ENCODE measurements around the gene DDO.
"Not testable (repeated sequence)": the region's sequence is repeated elsewhere in the genome, so short reads cannot be mapped to it uniquely, and the experiment has no call there.

DDO gene

DNA sequence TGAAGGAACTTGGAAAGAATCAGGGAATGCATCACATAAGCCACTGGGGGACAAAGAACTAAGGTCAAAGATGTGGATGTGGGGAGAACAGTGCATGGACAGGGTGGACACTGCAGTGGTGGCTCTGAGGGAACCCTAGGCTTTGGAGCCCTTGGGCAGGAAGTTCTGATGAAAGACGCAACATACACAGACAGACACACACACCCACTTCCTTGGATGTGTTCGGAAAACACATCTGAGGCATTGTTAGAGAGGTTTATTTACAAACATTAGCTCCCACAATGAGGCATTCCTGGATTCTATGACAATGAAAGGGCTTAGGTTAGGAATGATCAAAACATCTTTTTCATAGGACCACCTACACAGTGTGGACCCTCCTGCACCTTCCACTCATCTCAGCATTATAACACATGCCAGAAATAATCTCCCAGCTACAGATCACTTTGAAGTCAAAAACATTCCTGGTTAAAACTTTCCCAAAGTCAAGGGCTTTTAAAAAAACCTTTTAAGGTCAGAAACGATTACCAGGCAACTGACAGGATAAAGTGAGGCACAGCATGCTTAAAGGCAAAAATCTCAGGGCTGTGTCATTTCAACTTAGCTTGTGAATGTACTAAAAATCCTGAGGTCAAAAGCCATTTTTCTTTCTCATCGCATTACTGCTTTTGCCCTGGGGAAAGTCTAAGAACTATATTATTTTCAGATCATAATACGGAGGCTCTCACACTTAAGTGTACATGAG, 50.8 kb downstream of the DDO start:
- DNase-seq = no peak

DNA sequence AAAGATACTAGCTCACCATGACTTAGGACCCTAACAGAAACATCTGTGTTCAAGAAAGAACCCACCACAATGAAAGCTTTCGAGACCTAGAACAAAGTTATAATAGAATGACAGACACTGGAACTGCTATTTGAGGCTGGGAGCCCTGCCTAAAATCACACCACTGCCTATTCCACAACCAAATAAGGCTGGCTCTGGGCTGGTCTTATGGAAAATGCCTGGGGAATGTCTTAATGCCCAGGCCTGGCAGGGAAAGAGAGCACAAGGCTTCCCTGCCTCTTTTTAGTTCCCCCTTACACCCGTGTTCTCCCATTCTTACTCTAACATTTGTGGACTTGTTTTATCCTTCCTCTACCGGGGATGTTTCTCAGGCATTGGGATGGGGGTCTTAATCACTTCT, 51.6 kb downstream of the DDO start:
- DNase-seq = no peak

DNA sequence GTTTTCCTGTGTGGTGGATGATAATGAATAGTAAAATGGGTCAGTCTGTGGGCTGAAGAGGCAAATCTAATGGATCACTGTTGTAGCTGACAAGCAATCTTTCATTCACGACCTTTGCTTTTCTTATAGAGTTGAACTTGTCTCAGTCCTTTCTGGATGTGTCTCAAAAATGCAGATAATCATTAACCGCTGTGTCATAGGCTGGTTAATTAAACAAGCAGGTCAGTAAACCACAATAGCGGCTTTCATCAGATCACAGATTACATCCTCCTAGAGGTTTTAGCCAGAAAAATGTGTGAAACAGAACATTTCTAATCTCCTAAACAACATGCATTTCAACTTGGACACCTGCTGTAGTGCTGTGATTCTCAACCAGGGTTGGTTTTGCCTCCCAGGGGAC, 54.7 kb downstream of the DDO start:
- no peak for DNase-seq

DNA sequence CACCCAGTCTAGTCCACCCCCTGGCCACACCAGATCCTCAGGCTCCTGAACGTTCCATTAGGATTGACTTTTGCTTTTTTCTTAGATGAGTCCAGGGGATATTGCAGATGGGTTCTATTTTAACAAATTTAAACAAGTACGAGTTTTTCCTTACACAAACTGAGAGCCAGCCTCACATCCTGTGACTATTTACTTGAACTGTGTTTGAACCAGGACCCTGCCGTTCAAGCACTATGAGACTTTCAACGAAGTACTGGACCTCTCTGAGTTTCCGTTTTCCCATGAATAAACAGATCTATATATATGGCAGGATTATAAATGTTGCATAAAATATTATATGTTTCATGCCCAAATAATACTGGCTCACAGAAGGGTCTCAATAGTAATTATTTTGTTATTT, 55.8 kb downstream of the DDO start:
- no peak for DNase-seq

DNA sequence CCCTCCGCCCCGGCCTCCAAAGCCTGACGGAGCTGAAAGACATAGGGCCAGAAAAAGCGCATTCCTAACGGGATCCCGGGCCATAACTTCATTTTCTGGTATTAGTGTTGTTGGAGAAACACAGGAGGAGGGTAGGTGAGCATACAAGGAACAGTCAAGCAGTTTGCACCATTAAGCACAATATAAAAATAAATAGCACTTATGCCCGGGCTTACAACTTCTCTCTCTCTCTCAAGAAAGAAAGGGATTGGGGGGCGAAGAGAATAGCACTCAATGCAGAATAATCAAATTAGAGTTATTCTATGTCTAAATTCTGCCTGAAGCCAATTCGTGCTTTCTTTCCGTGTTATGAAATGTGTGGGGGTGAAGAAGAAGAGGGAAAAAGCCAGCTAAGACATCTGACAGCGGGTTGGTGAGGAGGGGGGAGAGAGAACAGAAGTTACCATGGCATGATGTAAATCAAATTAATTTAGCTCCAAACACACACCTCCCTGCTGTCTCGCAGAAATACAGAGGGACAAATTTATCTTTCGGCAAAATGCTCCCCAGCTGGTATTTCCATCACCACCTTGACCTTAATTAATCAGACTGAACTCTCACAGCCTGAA, 56.7 kb downstream of the DDO start:
- DNase-seq = no peak

DNA sequence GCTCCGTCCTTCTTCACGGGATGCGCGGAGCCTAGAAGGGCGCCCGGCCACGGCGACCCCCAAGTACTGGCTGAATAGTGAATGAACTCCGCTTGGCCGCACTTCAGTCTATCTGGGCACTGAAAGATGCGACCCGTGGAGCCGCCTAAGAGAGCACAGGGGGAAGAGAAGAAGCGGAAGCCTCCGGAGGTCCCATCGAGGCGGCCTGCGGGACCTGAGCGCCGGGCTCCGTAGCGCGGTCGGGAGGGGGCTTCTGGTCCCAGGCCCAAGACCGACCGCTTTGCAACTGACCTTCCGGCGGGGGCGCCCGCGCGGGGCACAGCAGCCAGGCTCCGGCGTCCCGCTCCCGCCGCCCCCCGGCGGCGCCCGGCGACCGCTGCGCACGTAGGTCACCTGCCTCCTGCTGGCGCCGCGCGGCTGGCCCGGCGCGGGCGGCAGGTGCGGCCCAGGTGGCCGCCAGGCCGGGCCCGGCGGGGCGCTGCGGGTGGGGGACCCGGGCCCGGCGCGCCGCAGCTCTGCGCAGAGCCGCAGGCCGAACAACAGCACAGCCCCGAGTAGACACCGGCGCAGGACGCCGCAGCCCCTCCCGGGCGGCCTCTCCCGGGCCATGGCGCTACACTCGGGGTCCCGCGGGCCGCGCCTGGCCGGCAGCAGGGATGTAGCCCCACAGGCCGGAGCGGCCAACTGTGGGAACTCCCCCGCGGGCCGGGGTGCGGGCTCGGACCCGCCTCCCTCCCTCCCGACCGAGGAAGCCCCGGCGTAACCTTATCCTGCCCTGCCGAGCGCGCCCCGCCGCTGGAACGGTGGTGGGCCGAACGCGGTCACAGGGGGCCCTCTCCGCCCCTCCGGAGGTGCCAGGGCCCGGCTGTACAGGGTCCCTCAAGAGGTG, 57.5 kb downstream of the DDO start, which contains the start of gene METTL24:
TSS of gene METTL24 (minus strand) at position 686 of the 889 bp plus-strand sequence. CDS start at position 609, 77 bp downstream.
- DNase-seq = no peak

DNA sequence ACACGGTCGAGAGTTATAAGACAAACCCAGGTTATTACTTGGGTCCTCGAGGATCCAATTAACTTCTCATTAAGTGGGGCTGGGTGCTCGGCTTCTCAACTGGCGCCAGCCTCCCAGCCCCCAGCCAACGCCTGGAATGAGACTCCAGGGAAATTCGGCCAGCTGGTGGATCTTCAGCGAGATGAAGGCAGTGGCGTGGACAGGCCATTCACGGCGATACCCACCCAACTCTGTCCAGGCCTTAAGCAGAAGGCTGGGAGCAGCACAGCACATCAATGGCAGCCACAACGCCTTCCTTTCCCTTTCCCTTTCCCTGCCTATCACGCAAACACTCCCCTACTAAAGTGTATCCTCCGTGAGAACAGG, 58.1 kb downstream of the DDO start:
- no peak for DNase-seq

DNA sequence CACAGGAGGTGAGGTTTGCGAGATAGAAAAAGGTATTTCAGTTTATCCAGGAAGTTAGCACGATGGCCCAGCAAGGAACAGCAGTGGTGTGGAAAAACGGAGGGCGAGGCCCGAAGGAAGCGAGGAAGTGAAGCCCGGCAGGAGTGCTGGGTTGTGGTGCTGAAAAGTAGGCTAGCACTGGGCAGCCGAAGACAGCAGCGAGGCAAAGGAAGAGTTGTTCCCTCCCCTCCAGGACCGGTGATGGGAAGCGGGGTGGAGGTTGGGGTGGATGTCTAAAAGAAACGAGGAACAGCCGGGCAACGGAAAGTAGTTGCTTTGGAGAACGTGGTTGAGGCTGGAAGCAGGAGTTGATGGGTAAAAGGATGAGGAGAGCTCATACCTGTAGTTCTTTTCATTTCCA, 58.6 kb downstream of the DDO start:
- no peak for DNase-seq

DNA sequence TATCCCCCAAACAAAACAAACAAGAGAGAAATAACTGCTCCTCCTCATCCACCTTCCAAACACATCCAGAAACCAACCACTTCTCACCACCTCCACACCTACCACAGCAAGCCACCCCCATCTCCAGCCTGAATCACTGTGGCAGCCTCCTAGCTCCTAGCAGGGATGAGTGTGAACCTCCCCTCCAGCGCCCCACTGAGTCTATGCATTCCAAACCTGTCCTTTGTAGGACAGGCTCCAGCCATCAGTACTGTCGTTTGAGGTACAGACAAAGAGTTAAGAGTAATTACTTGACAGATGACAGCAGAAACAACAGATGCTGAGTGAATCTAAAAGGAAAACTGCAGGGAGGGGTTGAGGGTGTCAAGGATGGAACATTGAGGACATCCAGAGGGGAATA, 59.6 kb downstream of the DDO start:
- DNase-seq = no peak

DNA sequence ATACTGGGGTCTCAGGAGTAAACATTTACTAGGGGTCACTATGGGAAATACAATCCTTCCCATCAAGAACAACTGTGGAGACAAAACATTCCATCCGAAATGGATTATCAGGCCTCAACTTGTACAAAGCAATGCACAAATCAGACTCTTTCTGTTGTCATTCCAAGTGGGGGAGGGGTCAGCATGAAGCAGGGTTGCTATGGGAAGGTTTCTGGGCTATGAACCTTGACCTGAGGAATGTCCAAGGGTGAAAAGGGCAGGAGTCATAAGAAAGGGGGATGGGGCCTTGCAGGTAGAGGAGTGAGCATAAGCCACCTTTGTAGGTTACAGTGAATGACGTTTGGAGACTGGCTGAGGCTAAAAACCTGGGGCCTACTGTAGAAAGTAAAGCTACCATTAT, 60.4 kb downstream of the DDO start:
- no peak for DNase-seq

DNA sequence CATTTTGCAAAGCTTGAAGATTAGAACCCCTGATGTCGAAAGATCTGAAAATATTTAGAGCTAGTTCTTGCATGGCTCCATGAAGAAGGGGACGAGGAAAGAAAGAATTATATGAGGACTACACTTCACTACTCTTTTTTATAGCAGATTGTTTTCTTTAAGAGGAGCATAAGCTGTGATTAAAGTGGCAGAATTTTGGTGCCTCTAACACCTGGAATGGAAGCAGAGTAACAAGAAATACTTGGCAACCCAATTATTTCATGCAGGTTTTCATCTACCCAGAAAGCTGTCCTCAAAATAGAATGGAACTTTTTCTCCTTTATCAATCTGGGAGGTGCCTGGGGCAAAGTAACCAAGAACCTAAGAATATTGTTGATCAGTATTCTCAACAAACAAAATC, 61.2 kb downstream of the DDO start:
- no peak for DNase-seq

DNA sequence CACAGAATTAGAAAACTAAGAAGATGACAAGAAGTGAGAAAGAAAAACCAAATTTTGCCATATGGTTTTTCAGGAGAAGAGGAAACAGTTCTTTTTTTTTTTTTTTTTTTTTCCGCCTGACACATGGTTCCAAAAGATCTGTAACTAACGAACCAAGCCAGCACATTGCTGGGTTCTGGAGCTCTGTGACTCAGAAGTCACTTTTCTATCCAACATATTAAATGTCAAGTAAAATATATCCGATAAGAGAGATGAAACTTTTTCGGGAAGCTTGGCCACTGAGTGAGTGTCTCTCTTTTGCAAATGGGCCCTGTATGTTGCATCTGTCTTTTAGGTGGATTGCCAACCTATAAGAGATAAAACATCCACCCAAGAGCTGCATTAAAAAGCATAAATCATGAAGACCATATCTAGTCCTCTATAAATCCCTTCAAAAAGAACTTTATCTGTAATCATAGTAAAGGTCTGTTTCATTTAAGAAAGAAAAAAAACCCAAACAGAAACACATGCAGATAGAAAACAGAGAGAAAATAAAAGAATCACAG, 61.8 kb downstream of the DDO start:
- no peak for DNase-seq

DNA sequence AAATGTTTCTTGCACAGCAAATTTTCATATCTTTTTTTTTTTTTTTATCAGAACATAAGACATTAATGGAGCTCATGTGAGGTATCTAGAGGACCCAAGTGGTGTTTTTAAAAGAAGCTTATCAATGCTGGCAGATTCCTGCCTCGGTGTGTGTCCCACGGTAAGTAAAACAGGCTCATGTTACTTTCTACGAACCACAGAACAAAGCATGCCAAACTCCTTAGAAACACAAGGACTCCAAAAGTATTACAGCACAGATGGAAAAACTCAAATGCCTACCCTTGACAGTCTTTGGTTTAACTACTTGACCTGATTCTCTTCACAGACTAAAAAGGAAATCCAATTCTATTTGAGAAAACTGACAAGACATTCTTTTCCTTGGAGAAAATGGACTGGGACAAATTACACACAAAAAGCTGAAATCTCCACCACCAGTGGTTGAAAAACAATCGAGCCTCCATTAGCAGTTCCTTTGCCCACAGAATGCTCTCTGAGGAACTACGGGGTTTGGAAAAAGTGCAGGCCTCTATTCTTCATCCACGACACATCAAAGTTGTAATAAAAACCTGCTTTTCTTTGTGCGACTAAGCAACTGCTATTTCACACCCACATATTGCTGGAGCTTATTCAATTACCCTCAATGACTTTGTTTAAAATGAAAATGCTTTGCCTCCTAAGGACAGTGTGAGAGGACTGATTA, 62.7 kb downstream of the DDO start:
- DNase-seq = no peak

DNA sequence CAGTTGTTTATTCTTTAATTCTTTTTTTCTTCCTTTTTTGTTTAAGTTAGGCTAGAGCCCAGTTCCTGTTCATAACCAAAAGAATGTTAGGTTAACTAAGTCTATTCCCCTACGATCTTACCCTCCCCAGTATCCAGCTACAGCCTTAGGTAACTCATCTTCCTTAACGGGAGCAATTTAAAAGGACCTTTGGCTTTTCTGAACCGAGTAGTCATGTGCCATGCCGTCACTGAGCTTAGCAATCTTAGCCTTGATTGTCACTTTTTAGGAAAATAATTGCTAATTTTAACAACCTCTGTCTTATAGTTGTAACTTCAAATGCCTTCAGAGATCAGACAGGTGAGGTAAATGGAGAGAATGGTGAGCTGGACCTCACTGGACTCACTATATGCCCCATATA, 63.4 kb downstream of the DDO start:
- DNase-seq = no peak

DNA sequence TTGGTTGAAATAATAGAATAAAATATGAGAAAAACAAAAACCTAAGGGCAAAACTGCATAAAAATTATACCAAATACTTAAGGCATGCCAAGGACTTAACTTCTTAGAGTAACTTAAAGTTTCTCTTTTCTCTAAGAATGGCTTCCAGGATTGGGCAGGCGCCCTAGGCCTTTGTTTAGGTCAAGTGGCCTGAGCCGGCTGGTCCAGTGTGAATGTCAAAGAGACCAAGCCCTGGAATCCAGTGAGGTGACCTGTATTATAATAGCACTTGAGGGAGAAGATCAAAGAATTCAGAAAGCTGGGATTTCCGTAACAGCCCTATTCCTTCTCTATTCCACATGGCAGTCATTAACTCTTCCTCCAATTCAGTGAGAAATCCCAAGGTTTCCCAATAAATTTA, 63.8 kb downstream of the DDO start:
- DNase-seq = no peak

DNA sequence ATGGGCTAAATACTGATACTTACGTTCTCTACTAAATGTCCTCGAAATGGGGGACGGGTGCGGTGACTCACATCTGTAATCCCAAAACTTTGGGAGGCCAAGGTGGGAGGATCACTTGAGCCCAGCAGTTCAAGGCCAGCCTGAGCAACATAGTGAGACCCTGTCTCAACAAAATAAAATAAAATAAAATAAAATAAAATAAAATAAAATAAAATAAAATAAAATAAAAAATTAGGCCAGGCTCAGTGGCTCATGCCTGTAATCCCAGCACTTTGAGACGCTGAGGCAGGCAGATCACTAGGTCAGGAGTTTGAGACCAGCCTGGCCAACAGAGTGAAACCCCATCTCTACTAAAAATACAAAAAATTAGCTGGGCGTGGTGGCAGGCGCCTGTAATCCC, 64.8 kb downstream of the DDO start:
- not testable (repeated sequence) for DNase-seq

DNA sequence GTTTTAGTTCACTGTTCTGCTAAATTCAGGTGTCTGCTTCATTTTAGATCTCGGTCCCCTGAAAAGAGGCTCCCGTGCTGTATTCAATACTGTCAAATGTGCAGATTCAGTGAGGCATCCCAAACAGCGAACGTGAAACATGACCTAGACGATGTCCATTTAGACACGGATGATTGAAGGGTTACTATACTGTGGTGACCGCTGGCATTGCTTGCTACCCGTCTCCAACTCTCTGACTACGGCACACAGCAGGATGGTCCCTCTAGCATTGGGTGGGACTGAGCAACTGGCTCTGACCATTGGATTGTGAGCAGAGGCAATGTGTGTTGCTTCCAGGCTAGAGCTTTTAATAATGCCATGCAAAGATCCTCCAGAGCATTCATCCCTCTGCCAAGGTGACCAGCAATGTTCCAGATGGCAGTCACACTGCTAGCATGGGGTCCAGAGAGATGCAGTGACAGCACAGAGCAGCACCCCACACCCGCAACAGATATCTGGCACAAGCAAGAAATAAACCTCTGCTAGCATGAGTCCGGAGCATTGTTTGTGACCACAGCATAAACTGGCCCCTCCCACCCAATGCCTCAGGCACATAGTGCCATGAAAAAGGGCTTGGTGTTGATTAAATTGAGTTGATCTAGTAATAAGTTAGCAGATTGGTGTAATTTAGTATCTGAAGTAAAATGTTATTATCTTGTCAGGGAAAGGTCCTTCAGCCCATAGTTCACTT, 66.2 kb downstream of the DDO start:
- no peak for DNase-seq

DNA sequence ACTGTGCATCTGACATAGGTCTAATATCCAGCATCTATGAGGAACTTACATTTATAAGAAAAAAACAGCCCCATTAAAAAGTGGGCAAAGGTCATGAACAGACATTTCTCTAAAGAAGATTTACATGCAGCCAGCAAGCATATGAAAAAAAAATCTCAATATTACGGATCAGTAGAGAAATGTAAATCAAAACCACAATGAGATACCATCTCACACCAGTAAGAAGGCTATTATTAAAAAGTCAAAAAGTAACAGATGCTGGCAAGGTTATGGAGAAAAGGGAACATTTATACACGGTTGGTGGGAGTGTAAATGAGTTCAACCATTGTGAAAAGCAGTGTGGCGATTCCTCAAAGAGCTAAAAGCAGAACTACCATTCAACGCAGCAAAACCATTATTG, 70.3 kb downstream of the DDO start:
- DNase-seq = no peak

DNA sequence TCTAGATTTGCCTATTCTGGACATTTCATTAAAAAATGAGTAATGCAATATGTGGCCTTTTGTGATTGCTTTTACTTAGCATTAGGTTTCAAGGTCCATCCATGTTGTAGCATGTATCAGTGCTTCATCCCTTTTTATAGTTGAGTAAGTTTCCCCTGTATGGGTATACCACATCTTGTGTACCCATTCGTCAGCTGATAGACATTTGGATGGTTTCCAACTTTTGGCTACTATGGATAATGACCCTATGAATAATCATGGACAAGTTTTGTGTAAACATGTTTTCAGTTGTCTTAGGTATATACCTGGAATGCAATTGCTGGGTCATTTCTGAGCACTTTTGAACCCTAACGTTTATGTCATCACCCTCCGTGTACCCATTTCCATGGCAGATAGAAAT, 72.6 kb downstream of the DDO start:
- no peak for DNase-seq

All from SIG-M5 (cell line).